ENCODE data around the gene SLC38A9.

Gene SLC38A9

DNA sequence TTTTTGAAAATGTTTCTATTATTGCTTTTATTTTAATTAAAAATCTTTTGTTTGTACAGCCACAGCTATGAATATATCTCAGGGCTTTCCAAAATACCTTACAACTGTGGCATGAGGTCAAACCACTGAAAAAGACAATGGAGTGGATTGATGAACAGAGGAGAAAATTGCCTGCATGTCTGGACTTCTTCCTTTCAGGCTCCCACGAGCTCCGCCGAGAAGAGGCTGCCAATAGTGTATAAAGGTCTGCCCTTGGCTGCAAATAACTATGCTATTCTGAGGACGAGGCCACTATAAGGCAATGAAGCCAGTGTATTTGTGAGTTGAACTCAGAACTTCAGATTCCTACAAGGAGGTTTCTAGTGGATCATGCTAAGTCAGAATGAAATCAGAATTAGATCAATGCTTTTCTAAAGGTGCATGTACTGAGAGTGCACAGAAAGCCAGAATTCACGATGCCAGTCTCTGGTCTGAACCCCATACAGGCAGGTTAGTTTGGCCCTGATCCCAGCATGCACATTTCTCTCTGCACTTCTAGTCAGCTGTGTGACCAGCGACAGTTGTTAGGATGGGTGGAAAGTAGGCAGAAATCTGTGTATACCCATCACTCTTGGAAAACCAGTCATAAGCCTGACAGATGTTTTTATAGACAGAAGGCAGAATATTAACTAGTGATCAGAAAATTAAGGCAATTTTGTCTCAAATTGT is 134.6 kb downstream of the SLC38A9 start:
- no peak for DNase-seq

GRCh38 chr5:55576661-55577060 is 135.5 kb downstream of the SLC38A9 start:
- no peak for DNase-seq
